PFSK-1 (cell line): ENCODE results near the gene DIAPH1.

Experiments used
- POLR2AphosphoS5 ChIP-seq: IDR thresholded peaks from 2 replicates; pipeline ENCODE4 v1.6.1; 2012; ENCODE audit warnings: low read depth, mild to moderate bottlenecking, control low read depth, low read length, moderate library complexity
- REST ChIP-seq, 2 experiments: IDR thresholded peaks; 2 replicates each; pipeline versions ENCODE4 v1.6.1 to v1.8.0; 2011 to 2012; ENCODE audit warnings: low read depth in 2 of 2, low read length in 2 of 2, control low read depth in 1 of 2, inconsistent platforms in 1 of 2, mild to moderate bottlenecking in 1 of 2, moderate library complexity in 1 of 2; ENCODE audit not compliant: insufficient read depth in 1 of 2
- SIN3A ChIP-seq: IDR thresholded peaks from 2 replicates; pipeline ENCODE4 v1.6.1; 2012; ENCODE audit warnings: mild to moderate bottlenecking, low read length, moderate library complexity, borderline replicate concordance; ENCODE audit not compliant: insufficient read depth
- TAF1 ChIP-seq: IDR thresholded peaks from 2 replicates; pipeline ENCODE4 v1.6.1; 2012; ENCODE audit warnings: low read length, control low read depth, borderline replicate concordance; ENCODE audit not compliant: insufficient read depth

GRCh38 chr5:141617682-141618029 is 1.1 kb downstream of the DIAPH1 start:
- no peak for TF ChIP-seq POLR2AphosphoS5
- TF ChIP-seq REST (IDR thresholded peaks at IDR 0.05; ENCODE audit: insufficient read depth in 1 of 2, low read depth in 2 of 2, low read length in 2 of 2): no peak
- TF ChIP-seq SIN3A: no peak
- no peak for TF ChIP-seq TAF1
